SJCRH30 (cell line): ENCODE measurements around the gene CCDC90B. TPM values are rescaled to one million over a fixed set of nuclear protein-coding genes. Genes with fewer than 3 reads are reported as not detected.
"Not testable (repeated sequence)": the region's sequence is repeated elsewhere in the genome, so short reads cannot be mapped to it uniquely, and the experiment has no call there.

Experiments used
- DNase-seq, 2 experiments: peaks; one replicate each; pipeline ENCODE4 v3.0.0-alpha.2; 2015 to 2020
- H3K27ac ChIP-seq: fragments of 250-450 bp; sonication (Bioruptor Pico); 2 replicates; pipeline ENCODE4 v1.5.1; 2020; ENCODE audit warnings: mild to moderate bottlenecking, moderate library complexity
- H3K27me3 ChIP-seq: fragments of 250-450 bp; sonication (Bioruptor Pico); 2 replicates; pipeline ENCODE4 v1.5.1; 2020; ENCODE audit warnings: mild to moderate bottlenecking, moderate library complexity
- H3K36me3 ChIP-seq: fragments of 250-450 bp; sonication (Bioruptor Pico); 2 replicates; pipeline ENCODE4 v1.5.1; 2020; ENCODE audit warnings: mild to moderate bottlenecking, moderate library complexity
- H3K4me1 ChIP-seq: fragments of 250-450 bp; sonication (Bioruptor Pico); 2 replicates; pipeline ENCODE4 v1.5.1; 2020; ENCODE audit warnings: mild to moderate bottlenecking, moderate library complexity
- H3K4me3 ChIP-seq: fragments of 250-450 bp; sonication (Bioruptor Pico); 2 replicates; pipeline ENCODE4 v1.5.1; 2020; ENCODE audit warnings: mild to moderate bottlenecking, moderate library complexity
- H3K9me3 ChIP-seq: fragments of 250-450 bp; sonication (Bioruptor Pico); replicated peaks from 2 replicates; pipeline ENCODE4 v1.5.1; 2020; ENCODE audit warnings: mild to moderate bottlenecking, moderate library complexity
- total RNA-seq: library from RNA; depleted of rRNA; stranded (reverse); fragments of >200 nt; shearing (Covaris generic); gene quantifications from 2 replicates; pipeline ENCODE4 v1.2.3, GENCODE V29; 2014; rRNA removed

CCDC90B gene, protein sequence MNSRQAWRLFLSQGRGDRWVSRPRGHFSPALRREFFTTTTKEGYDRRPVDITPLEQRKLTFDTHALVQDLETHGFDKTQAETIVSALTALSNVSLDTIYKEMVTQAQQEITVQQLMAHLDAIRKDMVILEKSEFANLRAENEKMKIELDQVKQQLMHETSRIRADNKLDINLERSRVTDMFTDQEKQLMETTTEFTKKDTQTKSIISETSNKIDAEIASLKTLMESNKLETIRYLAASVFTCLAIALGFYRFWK
- total RNA-seq, result 103 and 107 TPM in 2 replicates

DNA sequence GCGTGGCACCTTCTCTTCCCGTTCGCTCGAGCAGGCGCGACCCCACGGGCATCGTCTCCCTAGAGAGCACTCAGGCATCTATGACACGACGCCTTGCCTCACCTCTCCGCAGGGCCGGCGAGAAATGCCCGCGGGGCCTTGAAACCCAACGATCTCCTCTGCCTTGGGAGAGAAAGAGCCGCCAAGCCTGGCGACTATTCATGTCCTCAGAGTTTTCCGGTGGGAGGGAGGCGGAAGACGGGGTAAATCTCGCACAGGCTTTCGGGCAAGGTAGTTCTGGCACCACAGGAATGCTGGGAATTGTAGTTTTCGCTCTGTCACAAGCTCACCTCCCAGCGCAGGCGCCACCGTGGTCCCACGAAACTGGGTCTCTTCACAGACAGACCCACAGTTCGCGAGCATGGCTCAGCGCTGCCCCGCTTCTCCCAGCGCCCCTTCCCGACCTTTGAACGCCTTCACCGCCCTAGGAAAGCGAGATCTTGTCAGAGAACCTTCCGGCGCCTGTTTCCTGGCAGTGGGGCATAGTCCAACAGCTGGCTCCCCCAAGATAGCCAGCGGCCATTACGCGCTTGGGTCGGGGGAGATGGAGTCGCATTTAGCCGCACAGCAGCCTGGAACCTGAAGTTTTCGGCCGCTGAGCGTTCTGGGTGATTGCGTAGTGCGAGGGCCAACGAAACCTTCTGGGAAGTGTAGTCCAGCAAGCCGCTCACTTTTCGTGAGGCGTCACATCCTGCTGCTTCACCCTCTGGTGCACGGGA lies at the start of gene CCDC90B:
TSS of gene CCDC90B (minus strand) at position 597 of the 758 bp plus-strand sequence. CDS start at position 202, 395 bp downstream.
- Histone ChIP-seq H3K36me3 (peaks cover 2% of the 10 kb centered on the region; the same call in 1 of the 2 replicates), H3K9me3 (no peaks in the 10 kb centered on the region), H3K4me3 (peak within 1 kb of the TSS; percentile 87), H3K4me1 (peaks cover 10% of the 10 kb centered on the region), H3K27ac (peak within 1 kb of the TSS; percentile 98), H3K27me3 (no peaks in the 10 kb centered on the region)
- peak; percentile 98 to 100 for DNase-seq

DNA sequence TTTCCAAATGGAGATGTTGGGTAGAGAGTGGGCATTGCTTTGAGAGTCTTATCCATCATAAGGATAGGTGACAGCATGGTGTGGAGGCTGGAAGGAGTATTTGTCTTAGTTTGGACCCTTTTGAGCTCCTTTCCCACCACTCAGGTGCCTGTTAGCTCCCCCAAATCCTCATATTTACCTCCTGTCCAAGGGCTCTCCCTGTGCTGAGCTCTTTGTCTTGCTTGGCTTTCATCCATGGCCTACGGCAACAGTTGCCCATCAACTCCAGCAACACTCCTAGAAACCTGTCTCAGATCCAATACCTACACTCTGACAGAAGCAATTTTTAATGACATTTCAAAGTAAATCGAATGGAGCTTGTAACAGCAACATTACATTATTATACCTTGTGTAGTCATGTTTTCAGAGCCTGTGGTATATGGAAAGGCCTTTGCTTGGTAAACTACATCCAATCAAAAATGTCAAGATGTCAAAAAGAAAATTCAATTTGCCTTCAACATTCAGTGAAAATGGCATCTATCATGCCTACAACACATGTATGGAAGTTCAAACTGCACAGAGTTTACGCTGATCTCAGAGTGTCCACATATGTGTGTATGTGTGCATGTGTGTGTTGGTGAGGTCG lies 49.4 kb upstream of the CCDC90B start:
- H3K27me3 ChIP-seq, result no peaks in the 10 kb centered on the region
- H3K9me3 ChIP-seq, result no peaks in the 10 kb centered on the region
- H3K27ac ChIP-seq, result no peak overlapping the region
- H3K36me3 ChIP-seq, result no peaks in the 10 kb centered on the region
- no peaks in the 10 kb centered on the region for H3K4me1 ChIP-seq
- no peak overlapping the region for H3K4me3 ChIP-seq
- DNase-seq, result no peak

DNA sequence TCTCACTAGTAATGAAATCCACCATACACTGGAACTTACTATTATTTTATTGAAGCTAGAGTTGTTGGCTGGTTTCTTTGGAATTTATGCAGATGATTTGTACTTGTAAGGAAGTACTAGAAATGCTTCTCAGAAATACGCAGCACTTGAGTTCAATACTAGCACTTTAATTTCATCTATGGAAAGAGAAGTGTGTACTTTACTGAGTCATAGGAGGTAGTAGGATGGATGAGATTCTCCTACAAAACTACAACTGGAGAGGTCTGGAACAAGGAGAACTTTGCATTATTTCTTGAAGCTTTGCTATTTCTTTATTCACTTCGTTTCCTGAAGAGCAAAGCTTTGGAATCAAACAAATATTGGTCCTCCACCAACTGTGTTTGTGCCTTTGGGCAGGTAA lies 44.1 kb upstream of the CCDC90B start:
- H3K4me3 ChIP-seq, result no peak overlapping the region
- H3K27ac ChIP-seq, result no peak overlapping the region
- no peak for DNase-seq
- no peaks in the 10 kb centered on the region for H3K4me1 ChIP-seq
- no peaks in the 10 kb centered on the region for H3K36me3 ChIP-seq
- H3K9me3 ChIP-seq, result no peaks in the 10 kb centered on the region
- no peaks in the 10 kb centered on the region for H3K27me3 ChIP-seq

DNA sequence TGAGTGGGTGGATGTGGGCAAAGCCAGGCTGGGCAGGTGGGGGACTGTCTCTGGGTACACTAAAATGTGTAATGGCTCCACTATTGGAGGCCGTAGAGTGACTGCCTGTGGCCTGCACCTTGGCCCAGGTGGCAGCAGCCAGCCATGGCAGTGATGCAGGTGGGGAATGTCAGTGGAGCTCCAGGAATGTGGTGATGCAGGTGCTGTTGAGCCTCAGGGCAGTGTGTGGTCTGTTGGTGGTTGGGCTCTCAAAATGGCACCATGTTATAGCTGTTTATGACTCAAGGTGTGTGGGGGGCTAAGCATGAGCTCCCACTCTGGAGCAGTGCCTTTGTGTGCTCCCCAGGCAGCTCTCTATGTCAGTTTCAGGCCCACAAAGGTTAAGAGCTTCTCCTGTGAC lies 40.2 kb upstream of the CCDC90B start:
- DNase-seq, result no peak
- Histone ChIP-seq H3K36me3 (no peaks in the 10 kb centered on the region), H3K9me3 (no peaks in the 10 kb centered on the region), H3K27ac (no peak overlapping the region), H3K4me3 (no peak overlapping the region), H3K27me3 (no peaks in the 10 kb centered on the region), H3K4me1 (no peaks in the 10 kb centered on the region)

DNA sequence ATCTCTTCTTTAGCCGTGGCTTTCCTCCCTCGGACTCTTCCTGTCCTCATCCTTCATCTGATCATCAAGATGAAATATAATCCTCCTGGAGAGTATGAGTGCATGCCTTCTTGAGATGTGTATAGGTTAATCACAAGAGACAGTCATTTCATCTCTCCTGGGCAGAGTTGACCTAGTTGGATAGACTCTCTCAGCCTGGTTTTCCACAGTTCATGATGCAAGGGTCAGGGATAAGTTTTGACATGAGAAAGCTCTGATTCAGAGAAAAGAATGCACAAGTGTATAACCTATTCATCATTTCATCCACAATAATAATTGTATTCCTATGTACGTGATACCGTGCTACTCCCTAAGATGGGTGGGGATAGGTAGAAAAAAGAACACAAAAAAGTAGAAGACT lies 33.2 kb upstream of the CCDC90B start:
- H3K27me3 ChIP-seq, result no peaks in the 10 kb centered on the region
- no peaks in the 10 kb centered on the region for H3K36me3 ChIP-seq
- H3K9me3 ChIP-seq, result peaks cover 3% of the 10 kb centered on the region; the same call in 1 of the 2 replicates
- H3K4me1 ChIP-seq, result no peaks in the 10 kb centered on the region
- no peak for DNase-seq
- H3K27ac ChIP-seq, result no peak overlapping the region
- H3K4me3 ChIP-seq, result no peak overlapping the region

DNA sequence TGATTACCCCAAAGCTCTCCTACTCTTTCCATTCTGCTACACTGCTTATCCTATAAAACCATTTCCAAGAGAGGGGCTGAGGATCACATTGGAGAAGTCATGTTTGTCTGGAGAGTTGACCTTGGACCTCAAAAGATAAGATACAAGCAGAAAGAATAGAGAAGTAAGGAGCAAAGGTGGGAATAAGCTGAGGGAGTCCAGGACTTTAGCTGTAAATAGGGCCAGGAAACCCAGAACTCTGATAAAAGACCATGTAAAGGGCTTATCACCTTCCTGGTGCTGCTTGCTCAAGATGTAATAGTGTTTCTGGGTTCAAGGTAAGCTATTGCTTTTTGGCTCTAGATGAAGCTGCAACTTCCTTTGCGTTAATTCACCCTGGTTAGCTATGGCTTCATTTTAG lies 32.8 kb upstream of the CCDC90B start:
- H3K4me1 ChIP-seq, result no peaks in the 10 kb centered on the region
- H3K4me3 ChIP-seq, result no peak overlapping the region
- H3K36me3 ChIP-seq, result no peaks in the 10 kb centered on the region
- no peak overlapping the region for H3K27ac ChIP-seq
- no peaks in the 10 kb centered on the region for H3K27me3 ChIP-seq
- peaks cover 3% of the 10 kb centered on the region; the same call in 1 of the 2 replicates for H3K9me3 ChIP-seq
- DNase-seq, result no peak

DNA sequence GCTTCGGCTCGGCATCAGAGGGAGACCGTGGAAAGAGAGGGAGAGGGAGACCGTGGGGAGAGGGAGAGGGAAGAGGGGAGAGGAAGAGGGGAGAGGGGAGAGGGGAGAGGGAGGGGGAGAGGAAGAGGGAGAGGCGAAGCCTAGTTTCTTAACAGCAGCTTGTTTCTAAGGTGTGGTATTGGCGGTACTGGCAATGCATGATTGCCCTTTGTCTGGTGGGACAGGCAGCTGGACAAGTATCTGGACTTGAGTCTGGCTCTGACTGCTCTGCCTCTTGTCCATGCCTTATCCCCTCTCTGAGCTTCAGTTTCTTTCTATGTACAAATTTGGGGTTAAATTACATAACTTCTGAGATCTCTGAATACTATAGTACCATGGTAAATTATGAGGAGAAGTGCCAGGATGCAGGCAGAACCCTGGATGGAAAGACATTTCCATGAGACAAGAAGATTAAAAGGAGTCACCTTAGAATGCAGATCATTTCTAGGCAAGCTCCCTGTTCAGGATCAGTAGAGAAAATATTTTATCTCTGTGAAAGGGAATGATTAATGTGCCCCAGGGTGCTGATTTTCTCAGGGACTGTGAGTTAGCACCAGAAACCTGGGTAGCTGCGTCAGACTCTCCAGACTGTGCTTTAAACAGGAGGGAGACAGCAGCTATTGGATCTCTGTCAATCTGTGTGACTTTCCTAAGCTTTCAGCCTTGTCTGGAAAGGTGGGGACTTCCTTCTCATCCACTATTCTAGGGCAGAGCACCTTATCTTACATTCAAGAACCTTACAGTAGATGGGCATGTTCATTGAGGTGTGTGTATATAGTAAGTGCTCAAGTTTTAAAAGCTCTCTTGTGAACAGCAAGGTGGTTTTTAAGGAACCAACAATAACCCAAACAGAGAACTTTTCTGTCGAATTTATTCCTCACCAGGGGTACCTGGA lies 31.9 kb upstream of the CCDC90B start:
- H3K4me1 ChIP-seq, result no peaks in the 10 kb centered on the region
- H3K4me3 ChIP-seq, result no peak overlapping the region
- no peaks in the 10 kb centered on the region for H3K36me3 ChIP-seq
- peaks cover 3% of the 10 kb centered on the region; the same call in 1 of the 2 replicates for H3K9me3 ChIP-seq
- no peak for DNase-seq
- H3K27me3 ChIP-seq, result no peaks in the 10 kb centered on the region
- H3K27ac ChIP-seq, result no peak overlapping the region

DNA sequence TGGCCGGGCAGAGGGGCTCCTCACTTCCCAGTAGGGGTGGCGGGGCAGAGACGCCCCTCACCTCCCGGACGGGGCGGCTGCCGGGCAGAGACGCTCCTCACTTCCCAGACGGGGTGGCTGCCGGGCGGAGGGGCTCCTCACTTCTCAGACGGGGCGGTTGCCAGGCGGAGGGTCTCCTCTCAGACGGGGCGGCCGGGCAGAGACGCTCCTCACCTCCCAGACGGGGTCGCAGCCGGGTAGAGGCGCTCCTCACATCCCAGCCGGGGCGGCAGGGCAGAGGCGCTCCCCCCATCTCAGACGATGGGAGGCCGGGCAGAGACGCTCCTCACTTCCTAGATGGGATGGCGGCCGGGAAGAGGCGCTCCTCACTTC lies 30.7 kb upstream of the CCDC90B start:
- H3K27me3 ChIP-seq, H3K4me3 ChIP-seq, H3K9me3 ChIP-seq, H3K36me3 ChIP-seq, DNase-seq, H3K27ac ChIP-seq, H3K4me1 ChIP-seq: not testable (repeated sequence)

DNA sequence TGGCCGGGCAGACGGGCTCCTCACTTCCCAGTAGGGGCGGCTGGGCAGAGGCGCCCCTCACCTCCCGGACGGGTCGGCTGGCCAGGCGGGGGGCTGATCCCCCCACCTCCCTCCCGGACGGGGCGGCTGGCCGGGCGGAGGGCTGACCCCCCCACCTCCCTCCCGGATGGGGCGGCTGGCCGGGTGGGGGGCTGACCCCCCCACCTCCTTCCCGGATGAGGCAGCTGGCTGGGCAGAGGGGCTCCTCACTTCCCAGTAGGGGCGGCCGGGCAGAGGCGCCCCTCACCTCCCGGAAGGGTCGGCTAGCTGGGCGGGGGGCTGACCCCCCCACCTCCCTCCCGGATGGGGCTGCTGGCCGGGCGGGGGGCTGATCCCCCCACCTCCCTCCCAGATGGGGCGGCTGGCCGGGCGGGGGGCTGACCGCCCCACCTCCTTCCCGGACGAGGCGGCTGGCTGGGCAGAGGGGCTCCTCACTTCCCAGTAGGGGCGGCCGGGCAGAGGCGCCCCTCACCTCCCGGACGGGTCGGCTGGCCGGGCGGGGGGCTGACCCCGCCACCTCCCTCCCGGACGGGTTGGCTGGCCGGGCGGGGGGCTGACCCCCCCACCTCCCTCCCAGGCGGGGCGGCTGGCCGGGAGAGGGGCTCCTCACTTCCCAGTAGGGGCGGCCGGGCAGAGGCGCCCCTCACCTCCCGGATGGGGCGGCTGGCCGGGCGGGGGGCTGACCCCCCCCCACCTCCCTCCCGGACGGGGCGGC lies 30.2 kb upstream of the CCDC90B start:
- not testable (repeated sequence) for H3K9me3 ChIP-seq, H3K27ac ChIP-seq, DNase-seq, H3K4me3 ChIP-seq, H3K36me3 ChIP-seq, H3K27me3 ChIP-seq, H3K4me1 ChIP-seq

DNA sequence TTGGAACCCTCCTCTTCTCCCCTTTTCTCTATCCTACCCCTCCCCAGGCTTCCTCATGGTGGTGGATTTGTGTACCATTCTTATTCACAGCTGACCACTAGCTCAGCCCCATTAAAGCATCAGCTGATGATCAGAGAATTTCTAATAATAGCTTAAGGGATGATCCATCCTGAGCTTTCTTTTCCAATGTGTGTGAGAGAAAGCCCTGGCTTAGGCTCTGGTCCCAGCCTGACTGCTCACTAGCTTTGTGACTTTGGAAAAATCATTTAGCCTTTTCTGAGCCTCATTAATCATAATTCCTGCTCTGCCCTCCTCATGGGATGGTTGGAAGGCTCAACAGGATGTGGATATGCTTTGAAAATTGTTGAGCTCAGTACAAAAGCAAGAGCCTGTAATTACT lies 26.3 kb upstream of the CCDC90B start:
- no peak for DNase-seq
- H3K9me3 ChIP-seq, result no peaks in the 10 kb centered on the region
- no peaks in the 10 kb centered on the region for H3K36me3 ChIP-seq
- no peaks in the 10 kb centered on the region for H3K4me1 ChIP-seq
- H3K27ac ChIP-seq, result no peak overlapping the region
- H3K4me3 ChIP-seq, result no peak overlapping the region
- no peaks in the 10 kb centered on the region for H3K27me3 ChIP-seq

DNA sequence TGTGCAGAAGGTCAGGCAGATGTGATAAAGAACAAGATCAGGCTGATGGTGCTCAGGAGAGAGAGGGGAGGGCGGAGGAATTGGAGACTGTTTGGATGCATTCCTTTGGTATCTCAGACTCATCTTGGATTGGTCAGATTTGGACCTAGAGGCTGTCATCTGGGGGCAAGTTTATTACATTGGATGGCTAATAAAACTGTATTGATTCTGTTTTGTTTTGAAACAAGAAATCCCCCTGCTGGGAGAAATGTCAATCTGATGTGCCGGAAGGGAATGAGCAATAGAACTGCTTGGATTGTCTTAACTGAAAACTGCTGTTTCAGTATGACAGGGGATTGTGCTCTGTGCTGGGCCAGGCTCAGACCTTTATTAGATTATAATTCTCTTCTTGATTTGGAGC lies 25.5 kb upstream of the CCDC90B start:
- H3K36me3 ChIP-seq, result no peaks in the 10 kb centered on the region
- no peak for DNase-seq
- H3K27me3 ChIP-seq, result no peaks in the 10 kb centered on the region

DNA sequence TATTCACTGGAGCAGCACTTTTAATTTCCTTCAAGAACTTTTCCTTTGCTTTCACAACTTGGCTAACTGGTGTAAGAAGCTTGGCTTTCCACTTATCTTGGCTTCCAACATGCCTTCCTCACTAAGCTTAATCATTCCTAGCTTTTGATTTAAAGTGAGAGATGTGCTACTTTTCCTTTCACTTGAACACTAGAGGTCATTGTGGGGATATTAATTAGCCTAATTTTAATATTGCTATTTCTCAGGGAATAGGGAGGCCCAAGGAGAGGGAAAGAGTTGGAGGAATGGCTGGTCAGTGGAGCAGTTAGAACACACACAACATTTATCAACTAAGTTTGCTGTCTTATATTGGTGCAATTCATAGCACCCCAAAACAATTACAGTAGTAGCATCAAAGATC lies 24.6 kb upstream of the CCDC90B start:
- no peaks in the 10 kb centered on the region for H3K27me3 ChIP-seq

More for the DNA sequence above, 25.5 kb upstream of the CCDC90B start:
- H3K4me1 ChIP-seq, result no peaks in the 10 kb centered on the region
- no peak overlapping the region for H3K27ac ChIP-seq
- no peak overlapping the region for H3K4me3 ChIP-seq
- H3K9me3 ChIP-seq, result no peaks in the 10 kb centered on the region

DNA sequence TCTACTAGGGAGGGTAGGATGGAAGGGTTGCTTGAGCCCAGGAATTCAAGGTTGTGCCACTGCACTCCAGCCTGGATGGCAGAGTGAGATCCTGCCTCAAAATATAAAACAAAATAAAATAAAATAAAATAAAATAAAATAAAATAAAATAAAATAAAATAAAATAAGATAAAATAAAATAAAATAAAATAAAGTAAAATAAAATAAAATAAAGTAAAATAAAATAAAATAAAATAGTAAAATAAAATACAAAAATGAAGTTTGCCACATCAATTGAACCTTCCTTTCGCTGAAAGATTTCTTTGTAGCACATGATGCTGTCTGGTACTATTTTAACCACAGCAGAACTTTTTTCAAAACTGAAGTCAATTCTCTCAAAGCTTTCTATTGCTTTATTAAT lies 22.4 kb upstream of the CCDC90B start:
- DNase-seq, H3K36me3 ChIP-seq, H3K4me1 ChIP-seq, H3K27ac ChIP-seq, H3K9me3 ChIP-seq, H3K27me3 ChIP-seq, H3K4me3 ChIP-seq: not testable (repeated sequence)

More for the DNA sequence above, 24.6 kb upstream of the CCDC90B start:
- Histone ChIP-seq H3K27ac (no peak overlapping the region), H3K9me3 (no peaks in the 10 kb centered on the region), H3K4me1 (no peaks in the 10 kb centered on the region), H3K4me3 (no peak overlapping the region), H3K36me3 (no peaks in the 10 kb centered on the region)
- DNase-seq, result no peak
